GM23338 (cell line): Measurements from ENCODE around the gene EVC2. TPM values are rescaled to one million over a fixed set of nuclear protein-coding genes. Genes with fewer than 3 reads are reported as not detected.

Experiments used
- ATAC-seq: fragments of 200-7000 bp; cut with Tn5 transposase; 3 replicates; pipeline ENCODE4 v1.9.1; 2020
- DNase-seq: peaks from one replicate; pipeline ENCODE4 v3.0.0-alpha.2; 2015; ENCODE audit warnings: low spot score
- H2AFZ ChIP-seq: fragments of 200-600 bp; sonication (generic); 2 replicates; pipeline ENCODE4 v1.8.0; 2016; ENCODE audit warnings: antibody characterized with exemption, mild to moderate bottlenecking, moderate library complexity
- H3F3A ChIP-seq: fragments of 200-600 bp; sonication (generic); replicated peaks from 2 replicates; pipeline ENCODE4 v1.8.0; 2017; ENCODE audit warnings: antibody characterized with exemption, mixed run types, low read depth
- H3K27ac ChIP-seq: fragments of 200-600 bp; sonication (generic); 2 replicates; pipeline ENCODE4 v1.6.1; 2016; ENCODE audit warnings: low read depth
- H3K27me3 ChIP-seq: fragments of 200-600 bp; sonication (generic); 2 replicates; pipeline ENCODE4 v1.8.0; 2016; ENCODE audit warnings: mild to moderate bottlenecking, mixed run types, moderate library complexity; ENCODE audit not compliant: insufficient read depth
- H3K36me3 ChIP-seq: fragments of 200-600 bp; sonication (generic); 2 replicates; pipeline ENCODE4 v1.8.0; 2016; ENCODE audit warnings: mild to moderate bottlenecking; ENCODE audit not compliant: insufficient read depth
- H3K4me1 ChIP-seq: fragments of 200-600 bp; sonication (generic); 2 replicates; pipeline ENCODE4 v1.8.0; 2016; ENCODE audit warnings: mild to moderate bottlenecking, moderate library complexity; ENCODE audit not compliant: insufficient read depth
- H3K4me2 ChIP-seq: fragments of 200-600 bp; sonication (generic); 2 replicates; pipeline ENCODE4 v1.7.1; 2017; ENCODE audit warnings: mixed run types
- H3K4me3 ChIP-seq: fragments of 200-600 bp; sonication (generic); 2 replicates; pipeline ENCODE4 v1.6.1; 2016; ENCODE audit warnings: mixed run types
- H3K79me2 ChIP-seq: fragments of 200-600 bp; sonication (generic); replicated peaks from 2 replicates; pipeline ENCODE4 v1.8.0; 2017; ENCODE audit warnings: mild to moderate bottlenecking; ENCODE audit not compliant: insufficient read depth
- H3K9me2 ChIP-seq: fragments of 200-600 bp; sonication (generic); 2 replicates; pipeline ENCODE4 v1.8.0; 2017; ENCODE audit not compliant: insufficient read depth
- H4K20me1 ChIP-seq: fragments of 200-600 bp; sonication (generic); replicated peaks from 2 replicates; pipeline ENCODE4 v1.8.0; 2017; ENCODE audit warnings: mild to moderate bottlenecking; ENCODE audit not compliant: insufficient read depth
- H3K27ac Mint-ChIP-seq: 2 replicates; pipeline ENCODE4 v1.8.0; 2020; ENCODE audit warnings: inconsistent platforms, mild to moderate bottlenecking, moderate library complexity, mixed read lengths
- H3K27me3 Mint-ChIP-seq: 3 replicates; pipeline ENCODE4 v1.8.0; 2022; ENCODE audit warnings: low read depth, mild to moderate bottlenecking, moderate library complexity, mixed read lengths, inconsistent platforms; ENCODE audit not compliant: insufficient read depth, poor library complexity
- H3K36me3 Mint-ChIP-seq: 3 replicates; pipeline ENCODE4 v1.8.0; 2021; ENCODE audit warnings: low read depth, mild to moderate bottlenecking, inconsistent platforms, moderate library complexity, mixed read lengths
- H3K4me1 Mint-ChIP-seq: 3 replicates; pipeline ENCODE4 v1.8.0; 2020; ENCODE audit warnings: mild to moderate bottlenecking, inconsistent platforms, mixed read lengths
- H3K4me3 Mint-ChIP-seq: 3 replicates; pipeline ENCODE4 v1.8.0; 2021; ENCODE audit warnings: moderate library complexity, mild to moderate bottlenecking, inconsistent platforms, mixed read lengths
- H3K9me3 Mint-ChIP-seq: 3 replicates; pipeline ENCODE4 v1.8.0; 2020; ENCODE audit warnings: moderate library complexity, mild to moderate bottlenecking, inconsistent platforms, mixed read lengths
- CREB1 ChIP-seq: fragments of 250-450 bp; sonication (Bioruptor Pico); IDR thresholded peaks from 2 replicates; pipeline ENCODE4 v1.5.0; 2020; ENCODE audit warnings: low read depth, mild to moderate bottlenecking, moderate library complexity
- ETS1 ChIP-seq: IDR thresholded peaks from 2 replicates; pipeline ENCODE4 v1.6.1; 2016; ENCODE audit warnings: antibody characterized with exemption
- EZH2 ChIP-seq: fragments of 200-600 bp; sonication (generic); IDR thresholded peaks from one replicate; pipeline ENCODE4 v1.8.0; 2017; ENCODE audit warnings: antibody characterized with exemption, mild to moderate bottlenecking, low read depth; ENCODE audit not compliant: unreplicated experiment
- JUNB ChIP-seq: IDR thresholded peaks from one replicate; pipeline ENCODE4 v1.6.1; 2016; ENCODE audit warnings: antibody characterized with exemption; ENCODE audit not compliant: unreplicated experiment
- NANOG ChIP-seq: IDR thresholded peaks from 2 replicates; pipeline ENCODE4 v1.6.1; 2016; ENCODE audit warnings: antibody characterized with exemption, borderline replicate concordance
- REST ChIP-seq: IDR thresholded peaks from one replicate; pipeline ENCODE4 v1.6.1; 2018; ENCODE audit warnings: antibody characterized with exemption; ENCODE audit not compliant: unreplicated experiment
- ZNF114 ChIP-seq: fragments of 250-450 bp; sonication (Bioruptor Pico); IDR thresholded peaks from 2 replicates; pipeline ENCODE4 v1.5.0; 2020; ENCODE audit warnings: mild to moderate bottlenecking, moderate library complexity
- ZNF331 ChIP-seq: fragments of 250-450 bp; sonication (Bioruptor Pico); IDR thresholded peaks from 2 replicates; pipeline ENCODE4 v1.5.0; 2020; ENCODE audit warnings: low read depth, mild to moderate bottlenecking, moderate library complexity
- ZNF462 ChIP-seq: fragments of 250-450 bp; sonication (Bioruptor Pico); IDR thresholded peaks from 2 replicates; pipeline ENCODE4 v1.5.0; 2020; ENCODE audit warnings: mild to moderate bottlenecking, moderate library complexity
- polyA plus RNA-seq: library from polyadenylated mRNA; unstranded; fragments of >200 nt; fragmentation: Nextera tagmentation; extraction: Ambion mirVana; gene quantifications from 2 replicates; pipeline ENCODE4 v1.2.1, GENCODE V29; 2016
- total RNA-seq: library from RNA; depleted of rRNA; stranded (reverse); fragments of >200 nt; shearing (Covaris generic); gene quantifications from 2 replicates; pipeline ENCODE4 v1.2.3, GENCODE V29; 2014
- TF ChIP-seq, protein P1 (sequence below), 2 experiments: fragments of 200-600 bp in 1 of 2; sonication (generic) in 1 of 2; conservative IDR thresholded peaks; 2 replicates each; pipeline versions ENCODE4 v1.5.1 to v1.6.1; 2016 to 2017; ENCODE audit warnings: antibody characterized with exemption in 2 of 2, low read depth in 2 of 2, mild to moderate bottlenecking in 2 of 2, moderate library complexity in 1 of 2

Gene EVC2
- total and polyA plus RNA-seq, 2 experiments from 2014 or later: 3.4 to 11.5 TPM

GRCh38 chr4:5734853-5735252, 26.5 kb upstream of the EVC2 start (continued):
- TF ChIP-seq ZNF462 (CRISPR knock-in tag): no peak
- no peak for TF ChIP-seq ZNF331

GRCh38 chr4:5732158-5732557, 23.8 kb upstream of the EVC2 start:
- no peaks in the 10 kb centered on the region for H3F3A ChIP-seq
- no peak for ATAC-seq

More at GRCh38 chr4:5732158-5732557, 23.8 kb upstream of the EVC2 start:
- no peak overlapping the region for H3K4me3 ChIP-seq
- H3K4me1 Mint-ChIP-seq: peaks cover 5% of the 10 kb centered on the region; the same call in 2 of the 3 replicates
- H3K4me3 Mint-ChIP-seq: no peak overlapping the region
- no peaks in the 10 kb centered on the region for H3K9me2 ChIP-seq
- H3K27ac Mint-ChIP-seq: no peak overlapping the region
- H3K36me3 Mint-ChIP-seq: peaks cover 31% of the 10 kb centered on the region
- H3K36me3 ChIP-seq: no peaks in the 10 kb centered on the region
- no peak for TF ChIP-seq CREB1
- no peak for TF ChIP-seq JUNB
- TF ChIP-seq ZNF331: no peak
- no peak for TF ChIP-seq EZH2
- TF ChIP-seq, protein P1, sequence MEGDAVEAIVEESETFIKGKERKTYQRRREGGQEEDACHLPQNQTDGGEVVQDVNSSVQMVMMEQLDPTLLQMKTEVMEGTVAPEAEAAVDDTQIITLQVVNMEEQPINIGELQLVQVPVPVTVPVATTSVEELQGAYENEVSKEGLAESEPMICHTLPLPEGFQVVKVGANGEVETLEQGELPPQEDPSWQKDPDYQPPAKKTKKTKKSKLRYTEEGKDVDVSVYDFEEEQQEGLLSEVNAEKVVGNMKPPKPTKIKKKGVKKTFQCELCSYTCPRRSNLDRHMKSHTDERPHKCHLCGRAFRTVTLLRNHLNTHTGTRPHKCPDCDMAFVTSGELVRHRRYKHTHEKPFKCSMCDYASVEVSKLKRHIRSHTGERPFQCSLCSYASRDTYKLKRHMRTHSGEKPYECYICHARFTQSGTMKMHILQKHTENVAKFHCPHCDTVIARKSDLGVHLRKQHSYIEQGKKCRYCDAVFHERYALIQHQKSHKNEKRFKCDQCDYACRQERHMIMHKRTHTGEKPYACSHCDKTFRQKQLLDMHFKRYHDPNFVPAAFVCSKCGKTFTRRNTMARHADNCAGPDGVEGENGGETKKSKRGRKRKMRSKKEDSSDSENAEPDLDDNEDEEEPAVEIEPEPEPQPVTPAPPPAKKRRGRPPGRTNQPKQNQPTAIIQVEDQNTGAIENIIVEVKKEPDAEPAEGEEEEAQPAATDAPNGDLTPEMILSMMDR (conservative IDR thresholded peaks at IDR 0.05; ENCODE audit: low read depth in 2 of 2): no peak
- no peak for TF ChIP-seq NANOG
- TF ChIP-seq REST: no peak
- TF ChIP-seq ZNF114 (CRISPR knock-in tag): no peak
- no peak for TF ChIP-seq ETS1
- H3K79me2 ChIP-seq: no peaks in the 10 kb centered on the region
- H3K4me1 ChIP-seq: no peaks in the 10 kb centered on the region
- H3K9me3 Mint-ChIP-seq: no peaks in the 10 kb centered on the region
- H3K27me3 Mint-ChIP-seq: peaks cover 4% of the 10 kb centered on the region
- H2AFZ ChIP-seq: no peak overlapping the region
- H4K20me1 ChIP-seq: no peaks in the 10 kb centered on the region
- no peak overlapping the region for H3K27ac ChIP-seq
- no peak overlapping the region for H3K4me2 ChIP-seq
- no peak for DNase-seq
- H3K27me3 ChIP-seq: no peaks in the 10 kb centered on the region
